PC-3 (cell line): ENCODE measurements around the gene KDELR3.

Experiments used
- EZH2 ChIP-seq: fragments of 300-600 bp; sonication (generic); IDR thresholded peaks from one replicate; pipeline ENCODE4 v1.6.1; 2017; ENCODE audit warnings: antibody characterized with exemption, mild to moderate bottlenecking, low read length; ENCODE audit not compliant: unreplicated experiment
- TF ChIP-seq, protein P1 (sequence below): fragments of 300-600 bp; sonication (generic); conservative IDR thresholded peaks from 2 replicates; pipeline ENCODE4 v1.5.1; 2017; ENCODE audit warnings: antibody characterized with exemption, low read depth, mild to moderate bottlenecking, low read length

DNA sequence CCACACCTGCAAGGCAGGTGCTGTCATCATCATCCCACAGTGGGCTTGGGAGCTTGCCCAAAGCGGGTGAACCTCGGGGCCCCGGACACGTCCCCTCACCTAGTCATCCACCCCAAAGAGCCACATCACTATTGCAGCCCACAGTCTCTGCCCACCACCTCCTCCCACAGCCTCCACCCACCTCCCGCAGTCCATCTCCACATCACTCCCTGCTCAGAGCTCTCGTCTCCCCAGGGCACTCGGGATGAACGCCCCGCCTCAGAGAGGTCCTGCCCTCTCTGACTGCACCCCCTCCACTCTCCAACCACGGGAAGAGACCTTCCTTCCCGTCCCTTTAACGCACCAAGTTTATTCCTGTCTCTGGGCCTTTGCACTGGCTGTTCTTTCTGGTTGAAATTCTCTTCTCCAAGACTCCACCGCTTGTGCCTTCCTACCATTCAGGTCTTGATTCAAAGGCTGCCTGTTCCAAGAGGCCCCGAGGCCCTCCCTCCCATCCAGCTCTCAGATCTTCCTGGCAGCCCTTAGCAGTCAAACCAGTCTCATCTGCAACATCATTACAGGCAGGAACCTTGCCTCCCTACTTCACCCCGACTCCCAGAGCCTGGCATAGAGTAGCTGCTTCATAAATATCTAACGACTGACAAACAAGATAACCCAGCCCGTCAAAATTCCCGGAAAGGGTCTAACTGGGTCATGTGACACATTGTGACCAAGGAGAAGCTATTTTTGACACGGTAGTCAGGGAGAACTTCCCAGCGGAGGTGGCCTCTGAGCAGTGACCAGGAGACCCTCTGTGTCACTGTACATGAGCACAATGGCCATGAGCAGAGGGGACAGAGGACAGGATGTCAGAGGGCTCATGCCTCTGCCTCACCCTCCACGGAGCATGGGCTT, 24.0 kb upstream of the KDELR3 start:
- TF ChIP-seq, protein P1, sequence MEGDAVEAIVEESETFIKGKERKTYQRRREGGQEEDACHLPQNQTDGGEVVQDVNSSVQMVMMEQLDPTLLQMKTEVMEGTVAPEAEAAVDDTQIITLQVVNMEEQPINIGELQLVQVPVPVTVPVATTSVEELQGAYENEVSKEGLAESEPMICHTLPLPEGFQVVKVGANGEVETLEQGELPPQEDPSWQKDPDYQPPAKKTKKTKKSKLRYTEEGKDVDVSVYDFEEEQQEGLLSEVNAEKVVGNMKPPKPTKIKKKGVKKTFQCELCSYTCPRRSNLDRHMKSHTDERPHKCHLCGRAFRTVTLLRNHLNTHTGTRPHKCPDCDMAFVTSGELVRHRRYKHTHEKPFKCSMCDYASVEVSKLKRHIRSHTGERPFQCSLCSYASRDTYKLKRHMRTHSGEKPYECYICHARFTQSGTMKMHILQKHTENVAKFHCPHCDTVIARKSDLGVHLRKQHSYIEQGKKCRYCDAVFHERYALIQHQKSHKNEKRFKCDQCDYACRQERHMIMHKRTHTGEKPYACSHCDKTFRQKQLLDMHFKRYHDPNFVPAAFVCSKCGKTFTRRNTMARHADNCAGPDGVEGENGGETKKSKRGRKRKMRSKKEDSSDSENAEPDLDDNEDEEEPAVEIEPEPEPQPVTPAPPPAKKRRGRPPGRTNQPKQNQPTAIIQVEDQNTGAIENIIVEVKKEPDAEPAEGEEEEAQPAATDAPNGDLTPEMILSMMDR: no peak
- no peak for TF ChIP-seq EZH2
